GM18861 (cell line): ENCODE results near the gene RBM7.

Experiments used
- ATAC-seq: cut with Tn5 transposase; IDR thresholded peaks from one replicate; pipeline ENCODE4 v1.9.1; 2021; ENCODE audit not compliant: unreplicated experiment

RBM7 gene, protein sequence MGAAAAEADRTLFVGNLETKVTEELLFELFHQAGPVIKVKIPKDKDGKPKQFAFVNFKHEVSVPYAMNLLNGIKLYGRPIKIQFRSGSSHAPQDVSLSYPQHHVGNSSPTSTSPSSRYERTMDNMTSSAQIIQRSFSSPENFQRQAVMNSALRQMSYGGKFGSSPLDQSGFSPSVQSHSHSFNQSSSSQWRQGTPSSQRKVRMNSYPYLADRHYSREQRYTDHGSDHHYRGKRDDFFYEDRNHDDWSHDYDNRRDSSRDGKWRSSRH

GRCh38 chr11:114400216-114400914 lies at the start of gene RBM7, which contains the start of gene C11orf71:
RBM7 (plus strand) TSS chr11:114400666; CDS start chr11:114400672, 6 bp downstream.
C11orf71 (minus strand) TSS chr11:114400511; CDS start chr11:114400331, 180 bp downstream.
- peak; percentile 93 for ATAC-seq

- no peak for ATAC-seq
Measured at GRCh38 chr11:114353443-114353842, 47.0 kb upstream of the RBM7 start.

DNA sequence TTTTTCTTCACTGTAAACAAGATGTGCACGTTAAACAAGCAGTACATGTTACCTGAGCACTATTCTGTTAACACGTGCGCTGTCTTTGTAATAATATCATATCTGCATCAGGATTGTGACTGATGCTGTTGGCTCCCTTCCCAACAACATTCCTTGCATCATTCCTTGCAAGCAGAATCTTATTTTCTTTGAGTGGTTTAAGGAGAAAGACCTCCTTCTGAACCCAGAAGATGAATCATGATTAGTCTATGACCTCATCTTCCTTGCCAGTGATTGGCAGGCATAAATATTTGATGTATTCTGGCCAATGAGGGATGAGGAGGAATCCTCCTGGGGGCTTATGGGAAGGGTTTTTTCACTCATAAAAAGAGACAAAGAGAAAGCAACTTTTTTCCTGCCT lies 46.4 kb upstream of the RBM7 start:
- no peak for ATAC-seq

GRCh38 chr11:114358716-114359115 lies 41.8 kb upstream of the RBM7 start:
- no peak for ATAC-seq

GRCh38 chr11:114359342-114359741 lies 41.1 kb upstream of the RBM7 start:
- no peak for ATAC-seq

GRCh38 chr11:114362326-114362725 lies 38.1 kb upstream of the RBM7 start:
- no peak for ATAC-seq

DNA sequence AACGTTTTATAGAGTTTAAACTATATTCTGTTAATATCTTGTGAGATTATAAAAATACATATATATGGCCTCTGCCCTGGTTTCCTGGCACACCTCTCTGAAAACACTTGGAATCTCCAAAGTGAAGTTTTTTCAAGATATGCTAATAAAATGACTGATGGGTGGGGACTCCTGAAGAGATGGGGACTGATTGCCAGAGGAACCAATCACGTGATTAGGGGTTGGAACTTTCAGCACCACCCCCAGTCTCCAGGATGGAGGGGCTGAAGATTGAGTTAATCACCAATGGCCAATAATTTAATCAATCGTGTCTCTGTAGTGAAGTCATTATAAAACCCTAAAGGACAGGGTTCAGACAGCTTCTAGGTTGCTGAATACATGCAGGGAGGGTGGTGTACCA lies 37.5 kb upstream of the RBM7 start:
- no peak for ATAC-seq

GRCh38 chr11:114366331-114367243 lies 33.9 kb upstream of the RBM7 start:
- no peak for ATAC-seq

DNA sequence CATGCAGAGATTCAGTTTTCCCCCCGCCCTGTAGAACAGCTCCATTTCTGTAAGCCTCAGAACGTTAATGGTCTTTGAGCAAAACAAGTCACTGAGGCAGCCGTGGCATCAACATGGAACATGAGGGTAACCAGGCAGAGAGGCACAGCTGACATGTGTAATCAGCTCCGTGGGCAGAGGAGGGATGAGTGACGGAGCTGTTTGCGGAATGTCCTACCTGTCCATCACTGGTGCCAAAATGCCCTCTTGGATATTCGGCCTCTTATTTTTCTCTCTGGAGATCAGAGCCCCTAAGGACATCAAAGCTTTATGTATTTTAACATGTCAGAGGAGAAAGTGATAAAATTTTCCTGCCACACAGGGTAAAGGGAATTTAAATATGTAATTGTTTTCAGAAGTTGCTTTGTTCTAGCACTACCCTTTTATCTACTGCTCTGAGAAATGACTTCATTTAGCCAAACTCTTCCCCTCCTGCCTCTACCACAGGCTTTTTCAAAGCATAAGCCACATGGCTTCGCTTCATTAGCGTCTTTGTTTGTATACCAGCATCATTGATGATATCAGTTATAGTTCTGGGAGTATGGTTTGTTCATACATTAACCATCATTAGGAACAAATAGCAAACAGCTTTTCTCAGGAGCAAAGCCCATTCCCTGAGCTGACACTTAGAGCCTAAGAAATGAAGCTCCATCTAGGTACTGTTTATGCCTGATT lies 33.1 kb upstream of the RBM7 start:
- ATAC-seq = no peak

DNA sequence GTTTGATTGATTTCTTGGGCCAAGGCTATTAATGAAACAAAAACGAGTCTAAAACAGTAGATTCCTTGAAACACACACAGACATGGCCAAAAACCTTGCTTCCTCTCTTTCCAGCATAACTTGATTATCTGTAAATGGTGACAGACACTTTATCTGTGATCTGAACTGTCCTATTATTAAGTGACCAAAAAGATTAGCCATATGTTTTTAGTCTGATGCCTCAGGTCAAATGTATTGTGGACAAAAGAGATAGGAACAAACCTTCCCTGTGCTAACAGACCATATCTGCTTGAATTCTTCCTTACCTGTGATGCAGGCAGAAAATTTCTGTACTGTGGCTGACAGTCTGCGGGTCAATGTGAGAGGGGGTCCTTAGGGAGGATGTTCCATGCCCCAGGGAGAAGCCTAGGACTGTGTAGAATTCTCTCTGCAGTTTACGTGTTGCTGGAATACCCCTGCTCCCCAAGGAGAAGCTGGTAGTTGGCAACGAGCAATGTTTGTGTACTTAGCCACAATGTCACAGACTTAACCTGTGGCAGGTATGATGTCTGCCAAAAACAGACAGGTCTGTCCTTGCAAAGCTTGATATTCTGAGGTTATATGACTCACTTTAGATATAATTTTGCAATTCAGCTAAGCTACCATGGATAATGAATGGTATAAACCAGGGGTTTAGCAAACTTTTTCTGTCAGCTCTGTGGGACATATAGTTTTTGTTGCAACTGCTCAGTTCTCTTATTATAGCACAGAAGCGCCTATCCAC lies 31.4 kb upstream of the RBM7 start:
- no peak for ATAC-seq

- ATAC-seq = no peak
Measured at GRCh38 chr11:114375052-114375451, 25.4 kb upstream of the RBM7 start.

DNA sequence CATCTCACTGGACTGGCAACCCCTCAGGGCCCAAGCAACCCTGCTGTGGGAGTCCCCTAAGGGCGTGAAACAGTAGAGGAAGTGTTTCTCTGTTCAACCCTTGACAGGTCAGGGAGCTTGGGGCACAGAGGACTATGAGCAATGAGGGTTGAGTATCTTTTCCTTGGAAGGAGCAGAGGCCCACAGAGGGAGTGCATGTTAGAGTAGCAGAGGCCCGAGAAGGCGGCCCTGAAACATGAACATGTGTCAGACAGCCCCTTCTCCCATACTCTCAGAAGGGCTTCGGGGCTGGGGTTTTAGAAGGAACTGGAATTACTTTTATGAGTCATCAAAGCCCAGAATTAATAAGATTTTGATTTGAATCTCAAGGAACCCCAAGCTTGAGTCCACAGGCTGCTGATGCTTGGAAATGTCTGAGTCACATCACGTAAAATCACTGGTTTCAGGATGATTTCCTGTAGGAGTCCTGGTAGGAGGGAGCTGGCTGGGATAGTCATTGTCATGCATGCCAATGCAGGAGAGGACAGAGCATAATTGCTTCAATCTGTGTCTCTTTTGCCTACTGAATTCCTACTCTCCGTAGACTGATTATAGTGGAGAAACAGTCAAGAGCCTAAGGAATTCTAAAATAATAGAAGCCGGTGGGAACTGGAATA lies 22.7 kb upstream of the RBM7 start:
- no peak for ATAC-seq

DNA sequence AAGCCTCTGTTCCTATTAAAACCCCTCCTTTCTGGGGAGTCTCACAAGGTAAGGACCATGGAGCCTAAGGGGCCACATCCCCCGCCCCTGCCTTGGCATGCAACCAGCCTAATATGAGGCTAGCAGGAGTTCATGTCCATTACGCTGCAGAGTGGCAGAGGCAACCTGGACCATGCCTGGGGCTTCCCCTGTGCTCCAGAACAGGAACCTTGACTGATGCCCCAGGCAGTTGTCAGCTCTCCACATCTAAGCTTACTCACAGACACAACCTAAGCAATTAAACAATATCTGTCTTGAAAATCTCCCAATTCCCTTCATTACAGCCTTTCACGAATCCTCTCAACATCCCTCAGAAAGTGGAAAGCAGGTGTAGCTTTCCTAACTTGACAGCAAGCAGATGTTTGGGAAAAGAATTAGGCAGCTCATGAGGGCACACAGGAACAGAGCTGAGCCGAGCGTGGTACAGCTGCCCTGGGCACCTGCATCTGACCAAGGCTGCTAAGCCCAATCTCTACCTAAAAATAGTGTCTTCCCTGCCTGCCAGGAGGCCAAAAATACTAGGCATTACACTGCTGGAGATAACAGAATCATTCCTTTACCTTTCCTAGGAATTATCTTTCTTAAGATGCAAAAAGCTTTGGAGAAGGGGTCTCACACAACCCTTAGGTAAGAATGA lies 20.9 kb upstream of the RBM7 start:
- ATAC-seq = no peak

DNA sequence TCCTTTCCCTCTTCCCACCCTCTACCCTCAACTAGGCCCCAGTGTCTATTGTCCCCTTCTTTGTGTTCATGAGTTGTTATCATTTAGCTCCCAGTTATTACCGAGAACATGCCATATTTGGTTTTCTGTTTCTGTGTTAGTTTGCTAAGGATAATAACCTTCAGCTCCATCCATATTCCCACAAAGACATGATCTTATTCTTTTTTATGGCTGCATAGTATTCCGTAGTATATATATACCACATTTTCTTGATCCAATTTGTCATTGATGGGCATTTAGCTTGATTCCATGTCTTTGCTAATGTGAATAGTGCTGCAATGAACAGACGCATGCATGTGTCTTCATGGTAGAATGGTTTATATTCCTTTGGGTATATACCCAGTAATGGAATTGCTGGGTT lies 18.0 kb upstream of the RBM7 start:
- no peak for ATAC-seq

DNA sequence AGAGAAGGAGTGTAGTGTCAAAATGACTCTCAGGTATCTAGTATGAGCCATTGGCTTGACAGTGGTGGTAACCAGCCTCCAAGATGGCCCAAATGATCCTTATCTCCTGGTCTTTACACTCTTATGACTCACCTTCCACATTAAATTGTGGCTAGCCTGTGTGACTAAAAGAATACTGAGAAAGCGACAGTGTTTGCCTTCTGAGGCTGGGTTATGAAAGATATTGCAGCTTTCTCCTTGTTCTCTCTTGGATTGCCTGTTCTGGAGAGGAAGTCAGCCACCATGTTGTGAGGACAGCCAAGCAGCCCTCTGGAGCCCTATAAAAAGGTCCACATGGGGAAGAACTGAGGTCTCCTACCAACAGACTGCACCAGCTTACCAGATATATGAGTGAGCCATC lies 16.0 kb upstream of the RBM7 start:
- ATAC-seq = no peak

- no peak for ATAC-seq
Measured at GRCh38 chr11:114386131-114386530, 14.3 kb upstream of the RBM7 start.

DNA sequence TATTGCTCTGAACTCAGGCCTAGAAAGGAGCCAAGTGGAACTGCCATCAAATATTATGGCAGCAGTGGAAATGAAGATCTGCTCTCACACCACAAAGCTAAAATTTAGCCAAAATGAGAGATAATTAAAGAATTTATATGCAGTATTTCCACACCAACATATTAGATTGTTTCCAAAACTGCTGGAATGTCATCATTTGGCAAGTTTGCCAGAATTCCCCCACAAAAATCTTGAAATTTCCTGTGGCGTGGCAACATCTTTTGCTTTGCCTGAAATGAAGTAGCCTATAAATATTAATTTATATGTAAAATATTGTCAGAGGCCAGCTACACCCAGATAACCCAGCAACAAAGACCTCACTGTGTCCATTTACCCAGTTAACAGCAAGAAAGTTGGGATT lies 13.9 kb upstream of the RBM7 start:
- ATAC-seq = no peak

DNA sequence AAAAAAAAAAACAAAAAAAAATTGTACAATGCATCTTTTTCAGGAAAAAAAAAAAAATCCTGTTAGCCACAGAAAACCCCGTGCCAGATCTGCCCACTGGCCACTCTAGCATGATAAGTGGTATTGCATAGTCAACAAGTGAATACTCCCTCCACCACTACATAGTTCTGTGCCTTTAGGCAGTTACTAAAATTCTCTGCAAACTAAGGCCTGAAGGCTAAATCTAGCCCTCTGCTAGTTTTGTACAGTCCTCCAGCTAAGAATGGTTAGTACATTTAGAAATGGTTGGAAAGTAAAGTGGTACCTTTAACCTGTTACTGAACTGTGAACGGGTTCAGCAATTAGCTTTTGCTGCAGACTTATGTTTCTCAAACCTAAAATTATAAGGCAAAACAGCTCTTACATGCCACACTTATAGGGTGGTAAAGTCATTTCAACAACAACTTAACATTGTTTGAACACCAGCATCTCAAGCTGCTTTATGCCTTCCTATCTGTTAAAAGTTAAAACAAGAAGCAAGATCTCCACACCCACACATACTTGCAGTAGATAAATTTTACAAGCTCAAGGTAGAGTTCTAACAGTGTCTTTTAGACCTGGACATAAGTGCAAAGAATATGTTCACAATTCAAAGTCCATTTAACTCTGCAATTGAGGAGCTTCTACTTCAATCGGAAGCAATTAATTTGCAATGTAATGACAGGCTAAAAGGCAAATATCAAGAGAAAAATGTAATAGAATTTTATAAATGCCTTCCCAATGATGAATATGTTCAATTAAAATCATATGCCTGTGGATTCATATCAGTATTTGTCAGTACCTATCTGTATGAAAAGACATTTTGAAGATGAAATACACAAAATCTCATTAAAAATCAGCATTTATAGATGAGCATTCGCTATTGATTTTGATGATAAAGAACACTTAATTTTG lies 7.5 kb upstream of the RBM7 start:
- ATAC-seq = no peak
